GM21576 (cell line): ENCODE data around the gene FASN.

Experiments used
- ATAC-seq: cut with Tn5 transposase; IDR thresholded peaks from one replicate; pipeline ENCODE4 v1.9.1; 2021; ENCODE audit warnings: mild to moderate bottlenecking, moderate library complexity; ENCODE audit not compliant: unreplicated experiment

The FASN gene

GRCh38 chr17:82089723-82090548 lies 8.1 kb downstream of the FASN start:
- ATAC-seq = no peak

DNA sequence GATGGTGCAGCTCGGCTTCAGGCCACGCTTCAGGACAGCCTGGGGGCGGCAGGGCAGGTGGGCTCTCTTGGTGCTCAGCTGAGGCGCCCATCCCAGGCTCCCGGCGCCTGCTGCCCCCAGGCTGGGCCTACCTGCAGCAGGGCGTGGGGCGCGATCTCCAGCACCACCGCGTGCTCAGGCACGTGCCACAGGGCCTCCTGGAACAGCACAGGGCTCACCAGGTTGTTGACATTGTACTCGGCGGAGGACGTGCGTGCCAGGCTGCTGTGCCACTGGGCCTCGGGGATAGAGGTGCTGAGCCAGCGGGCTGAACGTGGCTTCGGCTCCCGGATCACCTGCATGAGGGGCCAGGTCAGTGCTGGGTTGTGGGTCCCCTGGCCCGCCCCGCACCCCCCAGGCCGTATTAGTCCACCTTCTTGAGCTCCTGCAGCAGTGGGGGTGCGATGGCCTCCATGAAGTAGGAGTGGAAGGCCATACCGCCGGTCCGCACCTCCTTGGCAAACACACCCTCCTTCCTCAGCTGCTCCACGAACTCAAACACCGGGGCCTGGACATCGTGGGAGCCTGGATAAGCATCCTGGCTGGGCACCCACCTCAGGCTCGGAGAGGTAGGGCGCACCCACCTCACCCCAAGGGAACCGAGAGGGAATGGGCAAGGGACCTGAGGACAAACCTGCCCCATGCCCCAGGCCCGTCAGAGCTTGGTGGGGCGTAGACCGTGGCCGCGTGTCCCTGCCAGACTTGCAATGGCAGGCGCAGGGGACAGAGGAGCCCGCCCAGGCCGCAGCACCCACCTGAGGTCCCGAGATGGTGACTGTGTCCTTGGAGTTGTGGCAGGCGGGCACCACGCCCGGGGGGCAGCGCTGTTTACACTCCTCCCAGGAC lies 9.0 kb downstream of the FASN start:
- ATAC-seq = no peak

DNA sequence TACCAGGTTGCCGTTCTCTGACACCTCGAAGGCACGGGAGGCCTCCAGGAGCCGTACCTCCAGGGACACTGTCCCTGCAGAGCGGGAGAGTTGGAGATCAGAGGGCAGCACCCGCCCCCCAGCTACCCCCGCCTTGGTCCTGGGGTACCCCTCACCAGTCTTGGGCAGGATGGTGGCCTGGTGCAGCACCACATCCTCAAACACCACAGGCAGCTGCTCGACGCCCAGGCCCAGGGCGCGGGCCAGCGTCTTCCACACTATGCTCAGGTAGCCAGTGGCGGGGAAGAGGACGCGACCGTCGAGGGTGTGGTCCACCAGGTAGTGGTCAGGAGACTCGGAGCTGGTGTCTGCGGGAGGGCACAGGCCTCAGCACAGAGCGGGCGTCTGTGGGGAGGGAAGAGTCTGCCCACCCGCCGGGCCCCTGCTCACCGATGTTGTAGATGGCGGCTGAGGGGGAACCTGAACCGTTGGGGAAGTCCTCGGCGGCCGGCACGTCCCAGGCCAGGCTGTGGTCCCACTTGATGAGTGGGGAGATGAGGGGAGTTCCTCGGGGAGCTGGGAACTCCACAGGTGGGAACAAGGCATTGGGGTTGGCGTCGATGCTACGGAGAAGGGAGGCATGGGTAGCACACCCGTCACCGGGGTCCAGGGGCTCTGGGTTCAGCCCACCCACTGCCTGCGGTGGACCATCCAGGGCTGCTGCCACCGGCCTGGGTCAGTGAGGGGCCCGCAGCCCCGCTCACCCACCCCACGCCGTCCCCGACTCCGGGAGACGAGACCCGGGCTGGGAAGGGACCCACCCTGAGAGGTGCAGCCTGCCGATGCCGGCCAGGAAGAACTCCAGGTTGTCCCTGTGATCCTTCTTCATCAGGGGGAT lies 9.8 kb downstream of the FASN start:
- ATAC-seq = no peak

- no peak for ATAC-seq
Observed at GRCh38 chr17:82086941-82087906, 10.8 kb downstream of the FASN start.

GRCh38 chr17:82085931-82086764 lies 11.9 kb downstream of the FASN start:
- no peak for ATAC-seq

- no peak for ATAC-seq
Observed at GRCh38 chr17:82085031-82085861, 12.8 kb downstream of the FASN start.

DNA sequence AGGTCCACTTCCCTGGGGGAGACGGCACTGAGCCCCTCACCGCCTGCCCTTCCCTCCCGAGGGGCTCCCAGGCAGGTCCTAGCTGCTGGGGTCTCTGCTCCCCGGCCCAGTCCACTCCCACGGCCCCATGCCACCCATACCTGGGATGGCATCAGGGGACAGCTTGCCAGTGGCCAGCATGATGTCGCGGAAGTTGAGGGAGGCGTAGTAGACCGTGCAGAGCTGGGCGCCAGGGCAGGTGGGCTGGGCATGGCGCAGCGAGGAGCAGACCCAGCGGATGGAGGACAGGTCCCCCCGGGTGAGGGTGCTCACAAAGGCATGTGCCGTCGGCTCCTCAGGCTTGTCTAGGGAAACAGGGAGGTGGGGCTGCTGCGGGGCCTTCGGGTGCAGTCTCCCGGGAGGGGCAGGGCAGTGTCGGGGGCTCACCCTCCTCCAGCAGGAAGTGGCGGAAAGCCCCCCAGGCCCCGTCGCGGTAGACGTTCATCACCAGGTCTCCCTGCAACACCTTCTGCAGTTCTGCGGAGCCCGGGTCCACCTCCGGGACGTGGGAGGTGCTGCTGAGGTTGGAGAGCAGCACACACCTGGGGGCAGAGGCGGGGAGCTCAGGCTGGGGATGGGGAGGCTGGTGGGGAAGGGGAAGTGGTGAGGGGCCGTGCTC lies 13.5 kb downstream of the FASN start:
- ATAC-seq = no peak

- ATAC-seq = no peak
Observed at GRCh38 chr17:82083533-82084359, 14.3 kb downstream of the FASN start.

- ATAC-seq = no peak
Observed at GRCh38 chr17:82083009-82083408, 15.0 kb downstream of the FASN start.

DNA sequence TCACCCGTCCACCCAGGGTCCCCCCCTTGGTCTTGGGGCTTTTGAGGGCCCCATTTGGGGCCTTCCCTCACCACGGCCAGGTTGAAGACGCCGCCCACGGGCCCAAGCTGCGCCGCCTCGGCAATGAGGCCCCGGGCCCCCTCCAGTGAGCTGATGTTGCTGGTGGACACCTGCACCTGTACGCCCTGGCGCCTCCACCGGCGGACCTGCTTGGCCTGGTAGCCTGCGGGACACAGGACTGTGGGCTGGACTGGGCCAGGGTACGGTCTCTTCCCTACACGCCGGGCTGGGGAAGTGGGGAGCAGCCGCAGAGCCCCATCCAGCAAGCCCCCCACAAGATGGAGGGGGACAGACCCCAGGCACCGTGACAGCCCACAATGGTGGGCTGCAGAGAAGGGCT lies 15.6 kb downstream of the FASN start:
- no peak for ATAC-seq

DNA sequence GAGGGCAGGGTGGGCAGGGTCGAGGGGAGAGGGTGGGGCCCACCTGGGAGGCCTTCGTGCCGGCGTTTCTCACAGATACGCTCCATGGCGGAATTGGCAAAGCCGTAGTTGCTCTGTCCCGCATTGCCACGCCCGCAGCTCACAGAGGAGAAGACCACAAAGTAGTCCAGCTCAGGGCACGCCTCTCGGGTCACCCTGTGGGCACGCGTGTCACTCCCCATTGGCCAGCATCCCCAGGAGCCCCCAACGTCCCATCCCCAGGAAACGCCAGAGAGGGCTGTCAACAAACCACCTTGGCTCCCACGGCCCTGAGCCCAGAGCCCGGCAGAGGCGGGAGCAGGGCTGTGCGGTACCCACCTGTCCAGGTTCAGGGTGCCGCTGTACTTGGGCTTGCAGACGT lies 16.1 kb downstream of the FASN start:
- ATAC-seq = no peak

- no peak for ATAC-seq
Observed at GRCh38 chr17:82081546-82081945, 16.5 kb downstream of the FASN start.

DNA sequence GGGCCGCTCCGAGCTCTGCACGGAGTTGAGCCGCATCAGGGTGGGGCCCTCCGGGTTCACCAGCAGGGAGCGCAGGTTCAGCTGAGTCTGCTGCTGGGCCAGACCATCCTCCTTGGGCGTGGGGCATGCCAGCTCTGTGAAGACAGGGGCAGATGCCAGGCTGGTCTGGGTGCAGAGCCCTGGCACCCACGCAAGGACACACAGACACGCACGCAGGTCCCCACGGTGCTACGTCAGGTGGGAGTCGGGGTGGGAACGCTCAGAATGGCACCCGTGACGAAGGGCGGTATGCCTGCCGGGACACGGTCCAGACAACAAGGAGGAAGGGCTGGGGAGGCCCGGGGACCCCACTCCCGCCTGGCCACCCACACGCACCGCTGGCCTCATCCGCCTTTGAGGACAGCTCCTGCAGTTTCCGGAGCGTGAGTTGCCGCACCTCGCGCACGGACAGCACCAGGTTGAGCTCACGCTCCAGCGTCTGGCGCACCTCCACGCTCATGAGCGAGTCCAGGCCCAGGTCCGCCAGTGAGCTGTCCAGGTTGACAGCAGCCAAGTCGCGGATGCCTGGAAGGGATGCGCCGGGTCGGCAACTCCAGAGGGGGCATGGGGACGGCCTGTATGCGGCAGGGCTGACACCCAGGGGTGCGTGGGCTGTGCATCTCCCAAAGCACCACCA lies 17.1 kb downstream of the FASN start:
- no peak for ATAC-seq

DNA sequence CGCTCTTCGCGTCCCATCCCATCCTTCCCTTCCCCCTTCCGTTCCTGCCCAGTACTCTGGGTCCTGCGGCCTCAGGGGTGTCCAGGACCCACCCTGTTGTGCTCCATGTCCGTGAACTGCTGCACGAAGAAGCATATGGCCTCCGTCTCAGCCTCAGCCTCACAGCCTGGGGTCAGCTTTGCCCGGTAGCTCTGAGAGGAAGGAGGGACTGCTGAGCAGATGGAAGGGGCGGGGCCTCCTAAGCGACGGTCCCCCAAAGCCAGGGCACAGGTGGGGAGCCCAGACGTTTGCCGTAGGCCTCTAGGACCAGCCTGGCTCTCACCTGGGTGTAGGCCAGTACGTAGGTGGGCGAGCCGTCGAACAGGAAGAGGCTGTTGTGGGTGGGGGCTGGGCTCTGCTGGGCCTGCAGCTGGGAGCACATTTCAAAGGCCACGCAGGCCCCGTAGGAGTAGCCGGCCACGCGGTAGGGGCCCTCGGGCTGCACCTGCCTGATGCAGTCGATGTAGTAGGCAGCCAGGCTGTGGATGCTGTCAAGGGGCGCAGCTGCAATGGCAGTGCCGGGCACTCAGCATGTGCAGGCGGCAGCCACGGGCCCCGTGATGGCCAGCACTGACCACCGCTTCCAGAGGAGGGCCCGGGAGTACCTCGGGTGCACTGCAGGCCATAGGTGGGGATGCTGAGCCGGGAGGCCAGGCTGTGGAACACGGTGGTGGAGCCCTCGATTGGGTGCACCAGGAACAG lies 17.8 kb downstream of the FASN start:
- no peak for ATAC-seq

- ATAC-seq = no peak
Observed at GRCh38 chr17:82079001-82079677, 18.9 kb downstream of the FASN start.
